CD14-positive monocyte (primary cell): Measurements from ENCODE around the gene FBXW10B. TPM values are rescaled to one million over a fixed set of nuclear protein-coding genes. Genes with fewer than 3 reads are reported as not detected.

Source experiments
- DNase-seq, 3 donors: peaks; one replicate each; pipeline ENCODE4 v3.0.0-alpha.2; 2011 to 2022
- H2AFZ ChIP-seq: 2 replicates; pipeline ENCODE4 v1.6.0; 2012; ENCODE audit warnings: mild to moderate bottlenecking, low read depth, low read length, inconsistent platforms; ENCODE audit not compliant: insufficient read depth, poor library complexity, severe bottlenecking
- H3K27ac ChIP-seq, 2 donors: 1 replicate in 1 of 2; 2 replicates in 1 of 2; pipeline ENCODE4 v1.5.1; 2012 to 2013; ENCODE audit warnings: low read length in 2 of 2, control low read depth in 1 of 2, inconsistent platforms in 1 of 2, low read depth in 1 of 2, mild to moderate bottlenecking in 1 of 2
- H3K27me3 ChIP-seq, 2 donors: one replicate each; pipeline versions ENCODE4 v1.6.0 to v1.6.1; 2011 to 2013; ENCODE audit warnings: low read length in 2 of 2; ENCODE audit not compliant: control insufficient read depth in 2 of 2, insufficient read depth in 2 of 2
- H3K36me3 ChIP-seq, 2 donors: replicated peaks in 1 of 2; 1 replicate in 1 of 2; 2 replicates in 1 of 2; pipeline versions ENCODE4 v1.5.1 to v1.6.1; 2012 to 2013; ENCODE audit warnings: low read length in 2 of 2, control low read depth in 1 of 2, inconsistent platforms in 1 of 2, mild to moderate bottlenecking in 1 of 2; ENCODE audit not compliant: insufficient read depth in 2 of 2, control insufficient read depth in 1 of 2
- H3K4me1 ChIP-seq, 2 donors: 1 replicate in 1 of 2; 2 replicates in 1 of 2; pipeline versions ENCODE4 v1.5.1 to v1.6.1; 2012 to 2013; ENCODE audit warnings: low read length in 2 of 2, control low read depth in 1 of 2, inconsistent platforms in 1 of 2, mild to moderate bottlenecking in 1 of 2, moderate library complexity in 1 of 2; ENCODE audit not compliant: insufficient read depth in 2 of 2, control insufficient read depth in 1 of 2
- H3K4me2 ChIP-seq: replicated peaks from 2 replicates; pipeline ENCODE3; 2012; ENCODE audit warnings: low read length, moderate library complexity, mild to moderate bottlenecking; ENCODE audit not compliant: poor library complexity, severe bottlenecking; ENCODE audit errors: extremely low read depth
- H3K4me3 ChIP-seq, 3 experiments: fragments of 200-600 bp in 1 of 3; sonication (generic) in 1 of 3; replicated peaks in 1 of 3; 1 replicate in 2 of 3; 2 replicates in 1 of 3; pipeline ENCODE4 v1.5.1; 2011 to 2013; ENCODE audit warnings: low read length in 3 of 3, mild to moderate bottlenecking in 3 of 3, control low read depth in 2 of 3, low read depth in 2 of 3, inconsistent platforms in 1 of 3, moderate library complexity in 1 of 3
- H3K79me2 ChIP-seq: 2 replicates; pipeline ENCODE4 v1.6.0; 2012; ENCODE audit warnings: mild to moderate bottlenecking, control low read depth, inconsistent platforms, low read length, moderate library complexity; ENCODE audit not compliant: insufficient read depth
- H3K9ac ChIP-seq: 2 replicates; pipeline ENCODE4 v1.6.0; 2017; ENCODE audit warnings: low read length, mild to moderate bottlenecking; ENCODE audit not compliant: insufficient read depth, poor library complexity, severe bottlenecking
- H3K9me3 ChIP-seq, 2 donors: replicated peaks in 1 of 2; 1 replicate in 1 of 2; 2 replicates in 1 of 2; pipeline versions ENCODE4 v1.5.1 to v1.6.1; 2012 to 2013; ENCODE audit warnings: low read length in 2 of 2, control low read depth in 1 of 2; ENCODE audit not compliant: control insufficient read depth in 1 of 2, insufficient read depth in 1 of 2
- H4K20me1 ChIP-seq: 2 replicates; pipeline ENCODE4 v1.6.0; 2012; ENCODE audit warnings: mild to moderate bottlenecking, low read length, control low read depth, moderate library complexity; ENCODE audit not compliant: insufficient read depth
- H3K27ac Mint-ChIP-seq, 7 donors: one replicate each; pipeline ENCODE4 v1.8.0; 2020; ENCODE audit warnings: mild to moderate bottlenecking in 7 of 7, mixed read lengths in 7 of 7, moderate library complexity in 6 of 7, inconsistent platforms in 2 of 7
- H3K27me3 Mint-ChIP-seq, 3 donors: one replicate each; pipeline ENCODE4 v1.8.0; 2021 to 2022; ENCODE audit warnings: low read depth in 3 of 3, mild to moderate bottlenecking in 3 of 3, mixed read lengths in 3 of 3, moderate library complexity in 3 of 3, inconsistent platforms in 1 of 3
- H3K36me3 Mint-ChIP-seq, 2 donors: one replicate each; pipeline ENCODE4 v1.8.0; 2020; ENCODE audit warnings: mixed read lengths in 2 of 2, inconsistent platforms in 1 of 2, mild to moderate bottlenecking in 1 of 2
- H3K4me1 Mint-ChIP-seq: one replicate; pipeline ENCODE4 v1.8.0; 2020; ENCODE audit warnings: mild to moderate bottlenecking, mixed read lengths
- H3K4me3 Mint-ChIP-seq, 2 donors: one replicate each; pipeline ENCODE4 v1.8.0; 2020; ENCODE audit warnings: mild to moderate bottlenecking in 2 of 2, mixed read lengths in 2 of 2, moderate library complexity in 1 of 2
- H3K9me3 Mint-ChIP-seq, 7 donors: one replicate each; pipeline ENCODE4 v1.8.0; 2020 to 2022; ENCODE audit warnings: mixed read lengths in 7 of 7, mild to moderate bottlenecking in 6 of 7, moderate library complexity in 6 of 7, inconsistent platforms in 2 of 7
- WGBS: methylation state at CpG from one replicate; pipeline ENCODE4 v1.1.5; 2013; ENCODE audit warnings: missing lambda C conversion rate; ENCODE audit not compliant: insufficient coverage; 5-methylcytosine and 5-hydroxymethylcytosine counted together
- intact Hi-C, 2 donors: fragments of 100-400 bp; cut with micrococcal nuclease; formaldehyde crosslinking; loops; one replicate each; pipeline versions ENCODE4 v1.15.0 to v1.15.1; 2023
- polyA plus RNA-seq, 3 donors: library from polyadenylated mRNA; depleted of rRNA in 1 of 3; unstranded in 2 of 3; stranded (reverse) in 1 of 3; fragments of 300-500 nt in 2 of 3; fragments of >200 nt in 1 of 3; fragmentation: Illumina TruSeq in 2 of 3; gene quantifications; 1 replicate in 2 of 3; 2 replicates in 1 of 3; pipeline ENCODE4 v1.2.3, GENCODE V29; 2012 to 2021
- TF ChIP-seq, protein P1 (sequence below): fragments of 200-600 bp; IDR thresholded peaks from one replicate; pipeline ENCODE4 v1.8.0; 2022; ENCODE audit warnings: antibody characterized with exemption, mild to moderate bottlenecking

The FBXW10B gene
- polyA plus RNA-seq, 3 donors = 0.09 TPM; not detected in 2

DNA sequence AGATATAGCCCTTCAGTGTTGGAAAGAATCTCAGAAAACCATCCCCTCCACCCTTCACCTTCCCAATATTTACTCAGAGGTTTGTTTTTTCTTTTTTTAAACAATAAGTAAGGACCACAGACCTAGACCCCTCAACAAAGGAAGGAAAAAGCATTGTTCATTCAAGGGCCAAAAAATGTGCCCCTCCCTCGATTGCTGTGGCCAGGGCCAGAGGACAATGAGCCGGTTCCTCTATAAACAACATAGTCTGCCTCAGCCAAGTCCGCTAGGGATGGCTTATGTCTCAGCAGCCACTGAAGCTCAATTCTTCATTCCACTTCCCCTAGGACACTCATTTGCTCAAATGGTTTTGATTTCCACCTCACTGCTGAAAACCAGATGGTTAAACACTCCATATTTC, 40.6 kb upstream of the FBXW10B start:
- no peaks in the 10 kb centered on the region for H3K79me2 ChIP-seq
- WGBS = 100% methylated on average over 1 of the region's 3 CpGs
- Mint-ChIP-seq H3K27me3 (peaks cover 0 to 2% (median 2%) of the 10 kb centered on the region in 3 donors), H3K27ac (no peak overlapping the region), H3K36me3 (peaks cover 8 to 23% of the 10 kb centered on the region in 2 donors), H3K9me3 (no peaks in the 10 kb centered on the region), H3K4me1 (no peaks in the 10 kb centered on the region), H3K4me3 (no peak overlapping the region)
- no peak overlapping the region for H3K4me3 ChIP-seq
- TF ChIP-seq, protein P1, sequence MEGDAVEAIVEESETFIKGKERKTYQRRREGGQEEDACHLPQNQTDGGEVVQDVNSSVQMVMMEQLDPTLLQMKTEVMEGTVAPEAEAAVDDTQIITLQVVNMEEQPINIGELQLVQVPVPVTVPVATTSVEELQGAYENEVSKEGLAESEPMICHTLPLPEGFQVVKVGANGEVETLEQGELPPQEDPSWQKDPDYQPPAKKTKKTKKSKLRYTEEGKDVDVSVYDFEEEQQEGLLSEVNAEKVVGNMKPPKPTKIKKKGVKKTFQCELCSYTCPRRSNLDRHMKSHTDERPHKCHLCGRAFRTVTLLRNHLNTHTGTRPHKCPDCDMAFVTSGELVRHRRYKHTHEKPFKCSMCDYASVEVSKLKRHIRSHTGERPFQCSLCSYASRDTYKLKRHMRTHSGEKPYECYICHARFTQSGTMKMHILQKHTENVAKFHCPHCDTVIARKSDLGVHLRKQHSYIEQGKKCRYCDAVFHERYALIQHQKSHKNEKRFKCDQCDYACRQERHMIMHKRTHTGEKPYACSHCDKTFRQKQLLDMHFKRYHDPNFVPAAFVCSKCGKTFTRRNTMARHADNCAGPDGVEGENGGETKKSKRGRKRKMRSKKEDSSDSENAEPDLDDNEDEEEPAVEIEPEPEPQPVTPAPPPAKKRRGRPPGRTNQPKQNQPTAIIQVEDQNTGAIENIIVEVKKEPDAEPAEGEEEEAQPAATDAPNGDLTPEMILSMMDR = no peak
- no peaks in the 10 kb centered on the region for H3K4me1 ChIP-seq
- H3K9me3 ChIP-seq = no peaks in the 10 kb centered on the region
- H4K20me1 ChIP-seq = no peaks in the 10 kb centered on the region
- no peaks in the 10 kb centered on the region for H3K27me3 ChIP-seq
- no peaks in the 10 kb centered on the region for H3K36me3 ChIP-seq
- H3K27ac ChIP-seq = no peak overlapping the region
- H3K4me2 ChIP-seq = no peak overlapping the region
- intact Hi-C loops = no loop called here
- no peak for DNase-seq
- H2AFZ ChIP-seq = no peak overlapping the region
- no peak overlapping the region for H3K9ac ChIP-seq

DNA sequence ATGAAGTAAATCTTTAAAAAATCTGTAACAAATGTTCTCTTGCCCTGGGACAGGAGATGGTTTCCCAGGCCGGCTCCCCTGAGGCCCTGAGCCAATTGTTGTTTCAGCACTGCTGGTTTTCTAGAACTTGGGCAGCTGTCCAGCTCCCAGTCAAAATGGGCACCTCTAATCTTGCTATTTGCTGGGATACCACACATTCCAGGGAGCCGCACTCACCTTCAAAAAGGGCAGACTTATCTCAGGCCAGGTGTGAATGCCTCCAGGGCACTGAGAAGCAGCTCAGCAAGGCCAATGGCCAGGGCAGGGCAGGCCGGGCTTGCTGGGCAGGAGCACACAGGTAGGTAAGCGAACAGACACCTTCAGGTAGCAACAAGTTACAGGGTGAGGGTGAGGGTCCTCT, 40.2 kb upstream of the FBXW10B start:
- H3K4me1 ChIP-seq = no peaks in the 10 kb centered on the region
- no peaks in the 10 kb centered on the region for H3K36me3 ChIP-seq
- H3K9ac ChIP-seq = no peak overlapping the region
- Mint-ChIP-seq H3K36me3 (peaks cover 7 to 23% of the 10 kb centered on the region in 2 donors), H3K4me1 (no peaks in the 10 kb centered on the region), H3K27ac (no peak overlapping the region), H3K9me3 (no peaks in the 10 kb centered on the region), H3K4me3 (no peak overlapping the region), H3K27me3 (peaks cover 0 to 2% (median 2%) of the 10 kb centered on the region in 3 donors)
- H3K79me2 ChIP-seq = no peaks in the 10 kb centered on the region
- no peaks in the 10 kb centered on the region for H3K9me3 ChIP-seq
- no peak for DNase-seq
- no peak overlapping the region for H3K4me3 ChIP-seq
- no peak overlapping the region for H3K4me2 ChIP-seq
- 100% methylated on average over 2 of the region's 4 CpGs for WGBS
- TF ChIP-seq, protein P1 = no peak
- no peaks in the 10 kb centered on the region for H4K20me1 ChIP-seq
- H3K27me3 ChIP-seq = no peaks in the 10 kb centered on the region
- H3K27ac ChIP-seq = no peak overlapping the region
- intact Hi-C loops = no loop called here
- H2AFZ ChIP-seq = no peak overlapping the region
